CD4-positive, alpha-beta T cell (primary cell): ENCODE results near the gene CNFN. TPM values are rescaled to one million over a fixed set of nuclear protein-coding genes. Genes with fewer than 3 reads are reported as not detected.

Experiments
- ATAC-seq: fragments of 200-7000 bp; cut with Tn5 transposase; one replicate; pipeline ENCODE4 v1.10.0; 2022; ENCODE audit warnings: mild to moderate bottlenecking; ENCODE audit not compliant: poor library complexity
- CTCF ChIA-PET: fragments of 350-600 bp; sonication (Branson Sonifier 250); formaldehyde crosslinking; loops from one replicate; lab custom pipeline; 2021; ENCODE audit warnings: antibody characterized with exemption, inconsistent platforms; lab: Charles Lee
- POLR2A ChIA-PET: fragments of 350-600 bp; sonication (Branson Sonifier 250); formaldehyde crosslinking; loops from one replicate; lab custom pipeline; 2021; ENCODE audit warnings: antibody characterized with exemption, inconsistent platforms; lab: Charles Lee
- DNase-seq, 14 experiments: peaks; one replicate each; pipeline ENCODE4 v3.0.0-alpha.2; 2013 to 2020; ENCODE audit warnings: mixed read lengths in 2 of 14
- H3K27ac ChIP-seq, 2 donors: one replicate each; pipeline versions ENCODE4 v1.5.1 to v1.7.0; 2013; ENCODE audit warnings: low read length in 2 of 2, low read depth in 1 of 2, mild to moderate bottlenecking in 1 of 2
- H3K27me3 ChIP-seq, 2 experiments: 1 replicate in 1 of 2; 2 replicates in 1 of 2; pipeline versions ENCODE4 v1.6.1 to v1.7.0; 2013; ENCODE audit warnings: low read length in 2 of 2, control low read depth in 1 of 2, mild to moderate bottlenecking in 1 of 2, moderate library complexity in 1 of 2; ENCODE audit not compliant: insufficient read depth in 2 of 2, control insufficient read depth in 1 of 2
- H3K36me3 ChIP-seq: one replicate; pipeline ENCODE4 v1.6.1; 2013; ENCODE audit warnings: low read length, control low read depth; ENCODE audit not compliant: insufficient read depth
- H3K4me1 ChIP-seq: one replicate; pipeline ENCODE4 v1.6.1; 2013; ENCODE audit warnings: low read length, control low read depth; ENCODE audit not compliant: insufficient read depth
- H3K4me3 ChIP-seq: one replicate; pipeline ENCODE4 v1.5.1; 2013; ENCODE audit warnings: mild to moderate bottlenecking, low read length, moderate library complexity
- H3K9me3 ChIP-seq, 2 experiments: 1 replicate in 1 of 2; 2 replicates in 1 of 2; pipeline versions ENCODE4 v1.6.1 to v1.7.0; 2013; ENCODE audit warnings: low read length in 2 of 2, mild to moderate bottlenecking in 2 of 2, control low read depth in 1 of 2, moderate library complexity in 1 of 2; ENCODE audit not compliant: control insufficient read depth in 1 of 2, insufficient read depth in 1 of 2
- H3K27ac Mint-ChIP-seq: one replicate; pipeline ENCODE4 v1.8.0; 2020; ENCODE audit warnings: mixed read lengths
- H3K27me3 Mint-ChIP-seq: one replicate; pipeline ENCODE4 v1.8.0; 2021; ENCODE audit warnings: mixed read lengths
- H3K36me3 Mint-ChIP-seq: one replicate; pipeline ENCODE4 v1.8.0; 2021; ENCODE audit warnings: low read depth, mixed read lengths
- H3K4me1 Mint-ChIP-seq: one replicate; pipeline ENCODE4 v1.8.0; 2021; ENCODE audit warnings: low read depth, mixed read lengths
- H3K4me3 Mint-ChIP-seq: one replicate; pipeline ENCODE4 v1.8.0; 2020; ENCODE audit warnings: mild to moderate bottlenecking, mixed read lengths
- H3K9me3 Mint-ChIP-seq: one replicate; pipeline ENCODE4 v1.8.0; 2020; ENCODE audit warnings: mixed read lengths
- CTCF ChIP-seq: fragments of 200-600 bp; IDR thresholded peaks from one replicate; pipeline ENCODE4 v1.8.0; 2022; ENCODE audit warnings: antibody characterized with exemption, mild to moderate bottlenecking
- intact Hi-C, 2 experiments: fragments of 100-400 bp; cut with DNase I in 1 of 2; cut with micrococcal nuclease in 1 of 2; formaldehyde crosslinking; loops; one replicate each; pipeline versions ENCODE4 v1.15.1 to v1.9.0; 2023 to 2025; cut with DNase I, micrococcal nuclease
- total RNA-seq, 174 experiments: library from RNA in 2 of 174; stranded (reverse) in 2 of 174; gene quantifications; one replicate each; pipeline ENCODE4 v1.2.3 and lab custom pipeline; 2021 to 2026

The CNFN gene
- total RNA-seq, 2 experiments from 2014 or later: not detected

- TF ChIP-seq CTCF: no peak
- H3K27ac ChIP-seq: peak overlapping the region in 1 of 2 donors; percentile 80
- no peaks in the 10 kb centered on the region for H3K9me3 ChIP-seq
- no peaks in the 10 kb centered on the region for H3K36me3 ChIP-seq
- ATAC-seq (no peak), DNase-seq (no peak)
- Mint-ChIP-seq H3K27me3 (no peaks in the 10 kb centered on the region), H3K9me3 (no peaks in the 10 kb centered on the region), H3K27ac (no peak overlapping the region), H3K4me1 (peaks cover 49% of the 10 kb centered on the region), H3K36me3 (peaks cover 10% of the 10 kb centered on the region), H3K4me3 (peak overlapping the region; percentile 92)
- H3K27me3 ChIP-seq: no peaks in the 10 kb centered on the region
- ChIA-PET CTCF (interaction anchor here (1.4 to 2.3 kb wide), 3 partner anchors 14 to 26 kb away, joined by 5 to 17 read pairs (median 5); no protein-coding TSS in a partner anchor), POLR2A (interaction anchor here (0.6 to 2.2 kb wide), 7 partner anchors 9 to 291 kb away, joined by 3 to 11 read pairs (median 7); partner anchors contain the start of gene POU2F2)
- H3K4me3 ChIP-seq: peak overlapping the region; percentile 80
- peaks cover 46% of the 10 kb centered on the region for H3K4me1 ChIP-seq
- intact Hi-C loops: loop anchor here (5.0 to 10.0 kb wide), 5 partner anchors 37 to 317 kb away; partner anchors contain the start of genes MEGF8 (in 1 of the 2) and POU2F2 (in 1 of the 2)
Observed at GRCh38 chr19:42424345-42424707, 34.2 kb upstream of the CNFN start.

DNA sequence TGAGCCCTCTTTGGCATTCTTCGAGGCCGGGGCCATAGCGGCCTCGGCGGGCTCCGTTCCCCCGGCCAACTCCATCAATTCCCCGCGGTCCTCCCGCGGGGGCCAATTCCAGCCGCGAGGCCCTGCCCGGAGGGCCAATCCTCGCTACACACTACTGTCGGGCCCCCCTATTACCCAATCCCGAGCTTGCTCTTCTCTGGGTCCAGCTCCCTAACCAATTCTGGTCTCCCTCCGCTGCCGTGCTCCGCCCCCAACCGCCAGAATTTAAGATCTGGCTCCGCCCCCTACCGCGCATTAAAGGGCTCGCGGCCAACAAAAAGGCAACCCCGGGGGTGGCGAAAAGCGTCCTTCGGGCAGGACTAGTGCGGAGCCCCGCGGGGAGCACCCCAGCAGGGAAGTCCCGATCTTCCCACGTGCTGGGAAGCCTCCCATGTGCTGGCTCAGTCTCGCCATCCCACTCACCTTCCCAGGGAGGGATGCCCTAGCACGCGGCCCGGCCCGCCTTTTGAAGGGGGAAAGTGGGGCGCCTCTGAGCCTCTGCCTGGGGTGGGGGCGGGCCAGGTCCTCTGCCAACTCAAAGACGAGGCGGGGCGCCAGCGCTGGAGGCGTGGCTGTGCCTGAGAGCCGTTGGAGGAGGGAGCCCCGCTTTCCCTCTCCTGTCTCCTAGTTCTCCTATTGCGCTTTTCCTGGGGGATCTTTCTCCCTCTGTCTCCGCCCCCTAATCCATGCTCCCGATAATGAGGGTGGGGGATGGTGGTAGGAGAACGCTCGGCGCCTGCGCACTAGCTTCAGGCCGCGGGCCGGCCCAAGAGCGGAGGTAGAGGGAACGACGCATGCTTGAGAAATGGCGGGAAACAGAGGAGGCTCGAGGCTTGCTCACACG is 33.6 kb upstream of the CNFN start:
- H3K9me3 ChIP-seq: no peaks in the 10 kb centered on the region
- intact Hi-C loops: loop anchor here (2.0 to 10.0 kb wide), 6 partner anchors 27 to 316 kb away; partner anchors contain the start of genes MEGF8 (in 1 of the 2) and POU2F2 (in 1 of the 2)
- DNase-seq (peak; percentile 88 to 96 (median 92)), ATAC-seq (peak; percentile 84)
- Mint-ChIP-seq H3K9me3 (no peaks in the 10 kb centered on the region), H3K4me3 (peak overlapping the region; percentile 92), H3K36me3 (peaks cover 10% of the 10 kb centered on the region), H3K27ac (peak overlapping the region; percentile 78), H3K4me1 (peaks cover 49% of the 10 kb centered on the region), H3K27me3 (no peaks in the 10 kb centered on the region)
- H3K36me3 ChIP-seq: no peaks in the 10 kb centered on the region
- peak overlapping the region; percentile 80 for H3K4me3 ChIP-seq
- TF ChIP-seq CTCF: no peak
- H3K27ac ChIP-seq: peak overlapping the region; percentile 63 to 80
- no peaks in the 10 kb centered on the region for H3K27me3 ChIP-seq
- ChIA-PET CTCF (interaction anchor here (1.0 to 2.3 kb wide), 5 partner anchors 9 to 26 kb away, joined by 4 to 17 read pairs (median 5); no protein-coding TSS in a partner anchor), POLR2A (interaction anchor here (0.5 to 2.2 kb wide), 13 partner anchors 9 to 1160 kb away, joined by 3 to 13 read pairs (median 7); partner anchors contain the start of genes CEACAM1 and POU2F2)
- peaks cover 46% of the 10 kb centered on the region for H3K4me1 ChIP-seq

DNA sequence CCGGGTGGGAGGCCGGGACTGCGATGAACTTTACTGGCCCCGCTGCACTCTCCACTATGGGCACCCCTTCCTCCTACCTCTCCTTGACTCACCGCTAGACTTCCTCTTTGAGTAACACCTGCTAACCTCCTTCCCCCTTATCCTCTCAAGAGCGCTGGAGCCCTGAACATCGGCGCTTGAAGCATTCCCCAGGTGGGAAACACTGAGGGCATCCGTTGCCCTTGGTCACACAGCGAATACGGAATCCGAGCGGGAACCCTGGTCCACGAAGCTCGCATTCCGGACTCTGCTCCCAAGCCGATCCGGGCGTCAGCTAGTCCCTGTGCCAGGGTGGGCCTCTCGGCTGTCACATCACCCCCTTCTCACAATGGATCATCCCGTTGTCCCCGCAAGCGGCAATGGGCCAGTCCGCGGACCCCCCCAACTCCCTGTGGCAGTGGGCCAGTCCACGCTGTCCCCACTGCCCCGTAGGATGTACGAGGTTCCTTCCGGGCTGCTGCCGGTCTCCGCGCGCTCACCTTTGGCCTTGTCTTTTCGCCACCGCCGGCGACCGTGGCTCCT is 32.9 kb upstream of the CNFN start:
- Mint-ChIP-seq H3K4me1 (peaks cover 49% of the 10 kb centered on the region), H3K9me3 (no peaks in the 10 kb centered on the region), H3K27ac (peak overlapping the region; percentile 78), H3K36me3 (peaks cover 10% of the 10 kb centered on the region), H3K27me3 (no peaks in the 10 kb centered on the region), H3K4me3 (peak overlapping the region; percentile 92)
- H3K4me1 ChIP-seq: peaks cover 46% of the 10 kb centered on the region
- peak overlapping the region; percentile 80 for H3K4me3 ChIP-seq
- no peak for TF ChIP-seq CTCF
- CTCF ChIA-PET: interaction anchor here (1.0 to 2.3 kb wide), 4 partner anchors 10 to 27 kb away, joined by 4 to 17 read pairs (median 8); no protein-coding TSS in a partner anchor
- peak overlapping the region; percentile 63 to 80 for H3K27ac ChIP-seq
- POLR2A ChIA-PET: interaction anchor here (1.0 to 2.2 kb wide), 9 partner anchors 10 to 290 kb away, joined by 3 to 13 read pairs (median 9); partner anchors contain the start of genes CEACAM1 and POU2F2
- DNase-seq (peak; percentile 20 to 73 (median 51)), ATAC-seq (peak; percentile 45)
- no peaks in the 10 kb centered on the region for H3K27me3 ChIP-seq
- peaks cover 4% of the 10 kb centered on the region for H3K36me3 ChIP-seq
- intact Hi-C loops: loop anchor here (2.0 to 10.0 kb wide), 6 partner anchors 26 to 316 kb away; partner anchors contain the start of genes MEGF8 (in 1 of the 2) and POU2F2 (in 1 of the 2)
- H3K9me3 ChIP-seq: no peaks in the 10 kb centered on the region
